GM23338 (cell line): Measurements from ENCODE around the gene GAB2. TPM values are rescaled to one million over a fixed set of nuclear protein-coding genes. Genes with fewer than 3 reads are reported as not detected.

Experiments used
- ATAC-seq: fragments of 200-7000 bp; cut with Tn5 transposase; 3 replicates; pipeline ENCODE4 v1.9.1; 2020
- DNase-seq: peaks from one replicate; pipeline ENCODE4 v3.0.0-alpha.2; 2015; ENCODE audit warnings: low spot score
- H2AFZ ChIP-seq: fragments of 200-600 bp; sonication (generic); 2 replicates; pipeline ENCODE4 v1.8.0; 2016; ENCODE audit warnings: antibody characterized with exemption, mild to moderate bottlenecking, moderate library complexity
- H3F3A ChIP-seq: fragments of 200-600 bp; sonication (generic); replicated peaks from 2 replicates; pipeline ENCODE4 v1.8.0; 2017; ENCODE audit warnings: antibody characterized with exemption, mixed run types, low read depth
- H3K27ac ChIP-seq: fragments of 200-600 bp; sonication (generic); 2 replicates; pipeline ENCODE4 v1.6.1; 2016; ENCODE audit warnings: low read depth
- H3K27me3 ChIP-seq: fragments of 200-600 bp; sonication (generic); 2 replicates; pipeline ENCODE4 v1.8.0; 2016; ENCODE audit warnings: mild to moderate bottlenecking, mixed run types, moderate library complexity; ENCODE audit not compliant: insufficient read depth
- H3K36me3 ChIP-seq: fragments of 200-600 bp; sonication (generic); 2 replicates; pipeline ENCODE4 v1.8.0; 2016; ENCODE audit warnings: mild to moderate bottlenecking; ENCODE audit not compliant: insufficient read depth
- H3K4me1 ChIP-seq: fragments of 200-600 bp; sonication (generic); 2 replicates; pipeline ENCODE4 v1.8.0; 2016; ENCODE audit warnings: mild to moderate bottlenecking, moderate library complexity; ENCODE audit not compliant: insufficient read depth
- H3K4me2 ChIP-seq: fragments of 200-600 bp; sonication (generic); 2 replicates; pipeline ENCODE4 v1.7.1; 2017; ENCODE audit warnings: mixed run types
- H3K4me3 ChIP-seq: fragments of 200-600 bp; sonication (generic); 2 replicates; pipeline ENCODE4 v1.6.1; 2016; ENCODE audit warnings: mixed run types
- H3K79me2 ChIP-seq: fragments of 200-600 bp; sonication (generic); replicated peaks from 2 replicates; pipeline ENCODE4 v1.8.0; 2017; ENCODE audit warnings: mild to moderate bottlenecking; ENCODE audit not compliant: insufficient read depth
- H3K9me2 ChIP-seq: fragments of 200-600 bp; sonication (generic); 2 replicates; pipeline ENCODE4 v1.8.0; 2017; ENCODE audit not compliant: insufficient read depth
- H4K20me1 ChIP-seq: fragments of 200-600 bp; sonication (generic); replicated peaks from 2 replicates; pipeline ENCODE4 v1.8.0; 2017; ENCODE audit warnings: mild to moderate bottlenecking; ENCODE audit not compliant: insufficient read depth
- H3K27ac Mint-ChIP-seq: 2 replicates; pipeline ENCODE4 v1.8.0; 2020; ENCODE audit warnings: inconsistent platforms, mild to moderate bottlenecking, moderate library complexity, mixed read lengths
- H3K27me3 Mint-ChIP-seq: 3 replicates; pipeline ENCODE4 v1.8.0; 2022; ENCODE audit warnings: low read depth, mild to moderate bottlenecking, moderate library complexity, mixed read lengths, inconsistent platforms; ENCODE audit not compliant: insufficient read depth, poor library complexity
- H3K36me3 Mint-ChIP-seq: 3 replicates; pipeline ENCODE4 v1.8.0; 2021; ENCODE audit warnings: low read depth, mild to moderate bottlenecking, inconsistent platforms, moderate library complexity, mixed read lengths
- H3K4me1 Mint-ChIP-seq: 3 replicates; pipeline ENCODE4 v1.8.0; 2020; ENCODE audit warnings: mild to moderate bottlenecking, inconsistent platforms, mixed read lengths
- H3K4me3 Mint-ChIP-seq: 3 replicates; pipeline ENCODE4 v1.8.0; 2021; ENCODE audit warnings: moderate library complexity, mild to moderate bottlenecking, inconsistent platforms, mixed read lengths
- H3K9me3 Mint-ChIP-seq: 3 replicates; pipeline ENCODE4 v1.8.0; 2020; ENCODE audit warnings: moderate library complexity, mild to moderate bottlenecking, inconsistent platforms, mixed read lengths
- NANOG ChIP-seq: IDR thresholded peaks from 2 replicates; pipeline ENCODE4 v1.6.1; 2016; ENCODE audit warnings: antibody characterized with exemption, borderline replicate concordance
- ZNF331 ChIP-seq: fragments of 250-450 bp; sonication (Bioruptor Pico); IDR thresholded peaks from 2 replicates; pipeline ENCODE4 v1.5.0; 2020; ENCODE audit warnings: low read depth, mild to moderate bottlenecking, moderate library complexity
- polyA plus RNA-seq: library from polyadenylated mRNA; unstranded; fragments of >200 nt; fragmentation: Nextera tagmentation; extraction: Ambion mirVana; gene quantifications from 2 replicates; pipeline ENCODE4 v1.2.1, GENCODE V29; 2016
- total RNA-seq: library from RNA; depleted of rRNA; stranded (reverse); fragments of >200 nt; shearing (Covaris generic); gene quantifications from 2 replicates; pipeline ENCODE4 v1.2.3, GENCODE V29; 2014
- TF ChIP-seq, protein P1 (sequence below): fragments of 250-450 bp; sonication (Bioruptor Pico); IDR thresholded peaks from 2 replicates; pipeline ENCODE4 v1.5.0; 2020; ENCODE audit warnings: mild to moderate bottlenecking, moderate library complexity

GAB2 gene
- total and polyA plus RNA-seq, 2 experiments from 2014 or later: 2.0 to 10.8 TPM

DNA sequence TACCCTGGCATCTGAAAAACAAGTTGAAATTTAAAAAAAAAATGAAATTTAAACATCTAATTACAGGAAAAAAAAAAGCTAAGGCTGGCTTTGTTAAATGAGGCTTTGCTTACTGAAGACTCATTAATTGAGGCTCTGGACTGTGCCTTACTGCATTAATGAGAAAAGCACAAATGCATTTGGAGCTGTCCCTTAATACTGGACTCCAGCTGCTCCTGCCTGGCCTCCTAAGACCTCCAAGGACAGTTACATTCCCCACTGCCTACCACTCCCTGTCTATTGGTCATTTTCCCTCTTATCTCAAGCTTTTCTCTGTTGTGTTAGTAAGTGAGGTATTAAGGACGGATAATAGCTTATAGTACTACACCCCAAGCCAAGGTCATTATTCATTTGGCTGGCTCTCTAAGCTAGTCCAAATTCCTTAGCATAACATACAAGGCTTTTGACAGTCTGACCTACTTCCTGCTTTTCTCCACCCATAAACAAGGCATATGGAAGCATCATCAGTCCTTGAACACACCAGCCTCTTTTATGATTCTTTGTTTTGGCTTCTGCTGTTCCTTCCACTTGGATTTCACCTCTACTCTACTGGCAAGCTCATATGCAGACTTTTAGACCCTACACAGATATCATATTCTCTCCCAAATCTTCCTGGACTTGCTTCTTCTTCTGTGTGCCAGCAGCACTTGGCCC lies 166.4 kb downstream of the GAB2 start (continued):
- TF ChIP-seq, protein P1, sequence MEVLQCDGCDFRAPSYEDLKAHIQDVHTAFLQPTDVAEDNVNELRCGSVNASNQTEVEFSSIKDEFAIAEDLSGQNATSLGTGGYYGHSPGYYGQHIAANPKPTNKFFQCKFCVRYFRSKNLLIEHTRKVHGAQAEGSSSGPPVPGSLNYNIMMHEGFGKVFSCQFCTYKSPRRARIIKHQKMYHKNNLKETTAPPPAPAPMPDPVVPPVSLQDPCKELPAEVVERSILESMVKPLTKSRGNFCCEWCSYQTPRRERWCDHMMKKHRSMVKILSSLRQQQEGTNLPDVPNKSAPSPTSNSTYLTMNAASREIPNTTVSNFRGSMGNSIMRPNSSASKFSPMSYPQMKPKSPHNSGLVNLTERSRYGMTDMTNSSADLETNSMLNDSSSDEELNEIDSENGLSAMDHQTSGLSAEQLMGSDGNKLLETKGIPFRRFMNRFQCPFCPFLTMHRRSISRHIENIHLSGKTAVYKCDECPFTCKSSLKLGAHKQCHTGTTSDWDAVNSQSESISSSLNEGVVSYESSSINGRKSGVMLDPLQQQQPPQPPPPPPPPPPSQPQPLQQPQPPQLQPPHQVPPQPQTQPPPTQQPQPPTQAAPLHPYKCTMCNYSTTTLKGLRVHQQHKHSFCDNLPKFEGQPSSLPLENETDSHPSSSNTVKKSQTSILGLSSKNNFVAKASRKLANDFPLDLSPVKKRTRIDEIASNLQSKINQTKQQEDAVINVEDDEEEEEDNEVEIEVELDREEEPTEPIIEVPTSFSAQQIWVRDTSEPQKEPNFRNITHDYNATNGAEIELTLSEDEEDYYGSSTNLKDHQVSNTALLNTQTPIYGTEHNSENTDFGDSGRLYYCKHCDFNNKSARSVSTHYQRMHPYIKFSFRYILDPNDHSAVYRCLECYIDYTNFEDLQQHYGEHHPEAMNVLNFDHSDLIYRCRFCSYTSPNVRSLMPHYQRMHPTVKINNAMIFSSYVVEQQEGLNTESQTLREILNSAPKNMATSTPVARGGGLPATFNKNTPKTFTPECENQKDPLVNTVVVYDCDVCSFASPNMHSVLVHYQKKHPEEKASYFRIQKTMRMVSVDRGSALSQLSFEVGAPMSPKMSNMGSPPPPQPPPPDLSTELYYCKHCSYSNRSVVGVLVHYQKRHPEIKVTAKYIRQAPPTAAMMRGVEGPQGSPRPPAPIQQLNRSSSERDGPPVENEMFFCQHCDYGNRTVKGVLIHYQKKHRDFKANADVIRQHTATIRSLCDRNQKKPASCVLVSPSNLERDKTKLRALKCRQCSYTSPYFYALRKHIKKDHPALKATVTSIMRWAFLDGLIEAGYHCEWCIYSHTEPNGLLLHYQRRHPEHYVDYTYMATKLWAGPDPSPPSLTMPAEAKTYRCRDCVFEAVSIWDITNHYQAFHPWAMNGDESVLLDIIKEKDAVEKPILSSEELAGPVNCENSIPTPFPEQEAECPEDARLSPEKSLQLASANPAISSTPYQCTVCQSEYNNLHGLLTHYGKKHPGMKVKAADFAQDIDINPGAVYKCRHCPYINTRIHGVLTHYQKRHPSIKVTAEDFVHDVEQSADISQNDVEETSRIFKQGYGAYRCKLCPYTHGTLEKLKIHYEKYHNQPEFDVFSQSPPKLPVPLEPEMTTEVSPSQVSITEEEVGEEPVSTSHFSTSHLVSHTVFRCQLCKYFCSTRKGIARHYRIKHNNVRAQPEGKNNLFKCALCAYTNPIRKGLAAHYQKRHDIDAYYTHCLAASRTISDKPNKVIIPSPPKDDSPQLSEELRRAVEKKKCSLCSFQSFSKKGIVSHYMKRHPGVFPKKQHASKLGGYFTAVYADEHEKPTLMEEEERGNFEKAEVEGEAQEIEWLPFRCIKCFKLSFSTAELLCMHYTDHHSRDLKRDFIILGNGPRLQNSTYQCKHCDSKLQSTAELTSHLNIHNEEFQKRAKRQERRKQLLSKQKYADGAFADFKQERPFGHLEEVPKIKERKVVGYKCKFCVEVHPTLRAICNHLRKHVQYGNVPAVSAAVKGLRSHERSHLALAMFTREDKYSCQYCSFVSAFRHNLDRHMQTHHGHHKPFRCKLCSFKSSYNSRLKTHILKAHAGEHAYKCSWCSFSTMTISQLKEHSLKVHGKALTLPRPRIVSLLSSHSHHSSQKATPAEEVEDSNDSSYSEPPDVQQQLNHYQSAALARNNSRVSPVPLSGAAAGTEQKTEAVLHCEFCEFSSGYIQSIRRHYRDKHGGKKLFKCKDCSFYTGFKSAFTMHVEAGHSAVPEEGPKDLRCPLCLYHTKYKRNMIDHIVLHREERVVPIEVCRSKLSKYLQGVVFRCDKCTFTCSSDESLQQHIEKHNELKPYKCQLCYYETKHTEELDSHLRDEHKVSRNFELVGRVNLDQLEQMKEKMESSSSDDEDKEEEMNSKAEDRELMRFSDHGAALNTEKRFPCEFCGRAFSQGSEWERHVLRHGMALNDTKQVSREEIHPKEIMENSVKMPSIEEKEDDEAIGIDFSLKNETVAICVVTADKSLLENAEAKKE (CRISPR knock-in tag): no peak
- TF ChIP-seq NANOG: no peak

DNA sequence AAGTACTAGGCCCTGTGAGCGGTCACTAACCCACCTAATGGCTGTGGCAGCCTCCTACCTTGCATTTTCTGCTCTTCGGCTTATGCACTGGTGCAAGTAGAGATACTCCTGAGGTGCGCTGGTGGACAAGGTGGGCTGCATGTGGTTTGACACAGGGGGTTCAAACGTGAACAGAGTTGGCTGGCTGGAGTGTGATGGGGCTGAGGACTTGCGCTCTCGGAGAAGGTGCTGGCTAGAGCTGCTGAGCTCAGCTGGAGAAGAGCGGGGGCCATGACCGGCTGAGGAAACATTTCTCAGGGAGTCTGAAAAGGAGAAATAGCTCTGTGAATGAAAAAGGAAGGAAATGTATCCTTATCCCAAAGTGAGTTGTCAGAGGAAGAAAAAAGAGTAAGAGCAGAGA lies 167.5 kb downstream of the GAB2 start:
- no peak for TF ChIP-seq NANOG
- no peak for TF ChIP-seq ZNF331 (CRISPR knock-in tag)
- Histone ChIP-seq H3F3A (no peaks in the 10 kb centered on the region), H3K27me3 (no peaks in the 10 kb centered on the region), H3K4me1 (no peaks in the 10 kb centered on the region), H3K27ac (no peak overlapping the region), H3K9me2 (no peaks in the 10 kb centered on the region), H3K4me2 (no peak overlapping the region), H3K79me2 (no peaks in the 10 kb centered on the region), H3K4me3 (no peak overlapping the region), H4K20me1 (no peaks in the 10 kb centered on the region; the same call in 1 of the 2 replicates), H2AFZ (no peak overlapping the region), H3K36me3 (no peaks in the 10 kb centered on the region)
- Mint-ChIP-seq H3K36me3 (peaks cover 3% of the 10 kb centered on the region; the same call in 1 of the 3 replicates), H3K27ac (no peak overlapping the region), H3K4me3 (no peak overlapping the region), H3K27me3 (no peaks in the 10 kb centered on the region), H3K9me3 (no peaks in the 10 kb centered on the region), H3K4me1 (no peaks in the 10 kb centered on the region)
- ATAC-seq (no peak), DNase-seq (no peak)

DNA sequence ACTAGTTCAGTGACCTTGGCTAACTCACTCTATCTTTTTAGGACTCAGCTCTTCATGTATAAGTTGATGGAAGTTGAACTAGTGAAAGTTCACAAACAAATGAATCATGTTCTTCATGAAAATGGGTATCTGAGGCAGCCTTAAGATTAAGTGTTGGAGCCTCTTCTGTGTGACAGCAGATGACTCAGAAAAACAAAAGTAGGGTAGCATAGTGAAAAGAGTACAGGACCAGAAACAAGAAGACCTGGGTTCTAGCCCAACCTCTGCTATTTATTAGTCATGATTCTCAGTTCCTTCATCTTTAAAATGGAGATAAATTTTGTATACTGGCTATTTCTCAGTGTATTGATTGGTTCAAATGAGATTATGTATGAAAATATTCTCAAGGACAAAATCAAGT lies 168.7 kb downstream of the GAB2 start:
- H3K27ac Mint-ChIP-seq: no peak overlapping the region
- Histone ChIP-seq H2AFZ (no peak overlapping the region), H4K20me1 (no peaks in the 10 kb centered on the region; the same call in 1 of the 2 replicates), H3K79me2 (no peaks in the 10 kb centered on the region), H3K27ac (no peak overlapping the region), H3K27me3 (no peaks in the 10 kb centered on the region), H3K9me2 (no peaks in the 10 kb centered on the region), H3K4me2 (no peak overlapping the region), H3K36me3 (no peaks in the 10 kb centered on the region), H3F3A (no peaks in the 10 kb centered on the region), H3K4me1 (no peaks in the 10 kb centered on the region), H3K4me3 (no peak overlapping the region)
- no peak for ATAC-seq
- no peak overlapping the region for H3K4me3 Mint-ChIP-seq
- DNase-seq: no peak
- H3K9me3 Mint-ChIP-seq: no peaks in the 10 kb centered on the region
- H3K27me3 Mint-ChIP-seq: no peaks in the 10 kb centered on the region
- no peaks in the 10 kb centered on the region for H3K4me1 Mint-ChIP-seq
- H3K36me3 Mint-ChIP-seq: peaks cover 3% of the 10 kb centered on the region; the same call in 1 of the 3 replicates
- TF ChIP-seq, protein P1 (CRISPR knock-in tag): no peak
